Measurements from ENCODE around the gene RASSF10. TPM values are rescaled to one million over a fixed set of nuclear protein-coding genes. Genes with fewer than 3 reads are reported as not detected.

RASSF10 gene
- total RNA-seq, 1 experiment from 2014 or later, result 3.2 TPM

GRCh38 chr11:13013054-13013488 lies 4.0 kb downstream of the RASSF10 start (continued):
- TF ChIP-seq, protein P1, sequence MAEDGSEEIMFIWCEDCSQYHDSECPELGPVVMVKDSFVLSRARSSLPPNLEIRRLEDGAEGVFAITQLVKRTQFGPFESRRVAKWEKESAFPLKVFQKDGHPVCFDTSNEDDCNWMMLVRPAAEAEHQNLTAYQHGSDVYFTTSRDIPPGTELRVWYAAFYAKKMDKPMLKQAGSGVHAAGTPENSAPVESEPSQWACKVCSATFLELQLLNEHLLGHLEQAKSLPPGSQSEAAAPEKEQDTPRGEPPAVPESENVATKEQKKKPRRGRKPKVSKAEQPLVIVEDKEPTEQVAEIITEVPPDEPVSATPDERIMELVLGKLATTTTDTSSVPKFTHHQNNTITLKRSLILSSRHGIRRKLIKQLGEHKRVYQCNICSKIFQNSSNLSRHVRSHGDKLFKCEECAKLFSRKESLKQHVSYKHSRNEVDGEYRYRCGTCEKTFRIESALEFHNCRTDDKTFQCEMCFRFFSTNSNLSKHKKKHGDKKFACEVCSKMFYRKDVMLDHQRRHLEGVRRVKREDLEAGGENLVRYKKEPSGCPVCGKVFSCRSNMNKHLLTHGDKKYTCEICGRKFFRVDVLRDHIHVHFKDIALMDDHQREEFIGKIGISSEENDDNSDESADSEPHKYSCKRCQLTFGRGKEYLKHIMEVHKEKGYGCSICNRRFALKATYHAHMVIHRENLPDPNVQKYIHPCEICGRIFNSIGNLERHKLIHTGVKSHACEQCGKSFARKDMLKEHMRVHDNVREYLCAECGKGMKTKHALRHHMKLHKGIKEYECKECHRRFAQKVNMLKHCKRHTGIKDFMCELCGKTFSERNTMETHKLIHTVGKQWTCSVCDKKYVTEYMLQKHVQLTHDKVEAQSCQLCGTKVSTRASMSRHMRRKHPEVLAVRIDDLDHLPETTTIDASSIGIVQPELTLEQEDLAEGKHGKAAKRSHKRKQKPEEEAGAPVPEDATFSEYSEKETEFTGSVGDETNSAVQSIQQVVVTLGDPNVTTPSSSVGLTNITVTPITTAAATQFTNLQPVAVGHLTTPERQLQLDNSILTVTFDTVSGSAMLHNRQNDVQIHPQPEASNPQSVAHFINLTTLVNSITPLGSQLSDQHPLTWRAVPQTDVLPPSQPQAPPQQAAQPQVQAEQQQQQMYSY (CRISPR knock-in tag; IDR thresholded peaks at IDR 0.05), result no peak
- TF ChIP-seq KAT7 (CRISPR knock-in tag; IDR thresholded peaks at IDR 0.05; ENCODE audit: borderline replicate concordance) (no peak), ZNF317 (CRISPR knock-in tag; IDR thresholded peaks at IDR 0.05; ENCODE audit: borderline replicate concordance, low read depth) (no peak)

GRCh38 chr11:13015753-13016152 lies 6.6 kb downstream of the RASSF10 start:
- Mint-ChIP-seq H3K36me3 (no peaks in the 10 kb centered on the region), H3K4me3 (no peak overlapping the region), H3K27ac (no peak overlapping the region), H3K4me1 (peaks cover 35% of the 10 kb centered on the region), H3K27me3 (ENCODE audit: low read depth) (peaks cover 28% of the 10 kb centered on the region), H3K9me3 (no peaks in the 10 kb centered on the region)
- no peak for TF ChIP-seq NFE2L1 (CRISPR knock-in tag; IDR thresholded peaks at IDR 0.05)
- TF ChIP-seq FOXP1 (CRISPR knock-in tag; IDR thresholded peaks at IDR 0.05; ENCODE audit: borderline replicate concordance), result no peak
- no peak for TF ChIP-seq E2F1 (CRISPR knock-in tag; IDR thresholded peaks at IDR 0.05)
- no peak for TF ChIP-seq ZNF396 (CRISPR knock-in tag; IDR thresholded peaks at IDR 0.05; ENCODE audit: borderline replicate concordance)
- no peak for TF ChIP-seq ELF4 (CRISPR knock-in tag; IDR thresholded peaks at IDR 0.05; ENCODE audit: low read depth)
- TF ChIP-seq MAX (CRISPR knock-in tag; IDR thresholded peaks at IDR 0.05), result no peak
- TF ChIP-seq NFYB (CRISPR knock-in tag; conservative IDR thresholded peaks at IDR 0.05; ENCODE audit: low read depth), result no peak
- TF ChIP-seq NR3C1 (CRISPR knock-in tag; conservative IDR thresholded peaks at IDR 0.05; ENCODE audit: low read depth), result no peak
- TF ChIP-seq ESRRA (CRISPR knock-in tag; IDR thresholded peaks at IDR 0.05; ENCODE audit: borderline replicate concordance), result no peak
- TF ChIP-seq SOX15 (CRISPR knock-in tag; IDR thresholded peaks at IDR 0.05), result no peak
- TF ChIP-seq, protein P2, sequence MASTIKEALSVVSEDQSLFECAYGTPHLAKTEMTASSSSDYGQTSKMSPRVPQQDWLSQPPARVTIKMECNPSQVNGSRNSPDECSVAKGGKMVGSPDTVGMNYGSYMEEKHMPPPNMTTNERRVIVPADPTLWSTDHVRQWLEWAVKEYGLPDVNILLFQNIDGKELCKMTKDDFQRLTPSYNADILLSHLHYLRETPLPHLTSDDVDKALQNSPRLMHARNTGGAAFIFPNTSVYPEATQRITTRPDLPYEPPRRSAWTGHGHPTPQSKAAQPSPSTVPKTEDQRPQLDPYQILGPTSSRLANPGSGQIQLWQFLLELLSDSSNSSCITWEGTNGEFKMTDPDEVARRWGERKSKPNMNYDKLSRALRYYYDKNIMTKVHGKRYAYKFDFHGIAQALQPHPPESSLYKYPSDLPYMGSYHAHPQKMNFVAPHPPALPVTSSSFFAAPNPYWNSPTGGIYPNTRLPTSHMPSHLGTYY (CRISPR knock-in tag; IDR thresholded peaks at IDR 0.05), result no peak
- TF ChIP-seq NFATC4 (CRISPR knock-in tag; IDR thresholded peaks at IDR 0.05), result no peak
- TF ChIP-seq ZNF671 (CRISPR knock-in tag; IDR thresholded peaks at IDR 0.05), result no peak
- peak; percentile 27 for ATAC-seq
- no peak for DNase-seq (ENCODE audit: low spot score)
- POLR2A ChIA-PET, result no interaction called here
- CTCF ChIA-PET, result interaction anchor here (0.6 to 2.0 kb wide), 2 partner anchors 52 to 130 kb away, joined by 3 to 6 read pairs; no protein-coding TSS in a partner anchor

DNA sequence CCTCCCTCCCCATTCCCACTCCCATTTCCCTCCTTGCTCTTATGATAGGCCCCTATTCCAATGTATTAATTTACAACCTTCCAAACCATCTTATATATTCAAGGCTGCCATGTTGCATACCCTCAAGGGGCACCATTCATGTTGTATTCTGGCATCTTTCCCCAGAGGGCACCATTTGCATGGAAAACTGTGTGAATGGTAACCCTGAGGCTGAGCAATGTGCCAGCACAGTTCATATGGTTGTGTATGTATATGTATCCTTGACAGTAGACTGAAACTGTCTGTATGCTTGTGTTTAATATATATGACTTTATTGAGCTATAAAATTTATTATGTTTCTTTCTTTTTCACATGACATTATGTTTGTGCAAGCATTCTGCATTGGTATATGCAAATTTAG lies 7.3 kb downstream of the RASSF10 start:
- Mint-ChIP-seq H3K27ac (no peak overlapping the region), H3K36me3 (no peaks in the 10 kb centered on the region), H3K9me3 (no peaks in the 10 kb centered on the region), H3K27me3 (ENCODE audit: low read depth) (peaks cover 22% of the 10 kb centered on the region), H3K4me3 (no peak overlapping the region), H3K4me1 (peaks cover 30% of the 10 kb centered on the region)
- no peak for ATAC-seq
- POLR2A ChIA-PET, result no interaction called here
- DNase-seq (ENCODE audit: low spot score), result no peak
- CTCF ChIA-PET, result interaction anchor here (2.0 kb wide), 1 partner anchor 53 kb away, joined by 6 read pairs; no protein-coding TSS in a partner anchor
- TF ChIP-seq FOXP4 (CRISPR knock-in tag; IDR thresholded peaks at IDR 0.05), result no peak
- TF ChIP-seq E2F5 (CRISPR knock-in tag; IDR thresholded peaks at IDR 0.05), result no peak
- TF ChIP-seq ZNF138 (CRISPR knock-in tag; conservative IDR thresholded peaks at IDR 0.05), result no peak
- no peak for TF ChIP-seq OVOL2 (CRISPR knock-in tag; IDR thresholded peaks at IDR 0.05; ENCODE audit: borderline replicate concordance)
- no peak for TF ChIP-seq NR2C2 (CRISPR knock-in tag; IDR thresholded peaks at IDR 0.05)
